ENCODE results near the gene SAMD14. TPM values are rescaled to one million over a fixed set of nuclear protein-coding genes. Genes with fewer than 3 reads are reported as not detected.

SAMD14 gene
- total RNA-seq, 2 experiments from 2014 or later, result 0.59 TPM; not detected in 1

GRCh38 chr17:50101346-50102163 lies 28.4 kb downstream of the SAMD14 start:
- Histone ChIP-seq H3K4me2 (ENCODE audit: low read length) (no peak overlapping the region), H3K4me3 (ENCODE audit: low read depth, low read length, poor library complexity, severe bottlenecking) (no peak overlapping the region), H3K27ac (ENCODE audit: low read depth, low read length, poor library complexity, severe bottlenecking) (no peak overlapping the region), H3K36me3 (ENCODE audit: insufficient read depth, low read length) (no peaks in the 10 kb centered on the region), H4K20me1 (ENCODE audit: insufficient read depth, low read length) (no peaks in the 10 kb centered on the region), H3K4me1 (ENCODE audit: insufficient read depth, low read length, poor library complexity, severe bottlenecking) (no peaks in the 10 kb centered on the region), H3K79me2 (ENCODE audit: insufficient read depth, low read depth, low read length) (no peaks in the 10 kb centered on the region), H3K9me3 (ENCODE audit: low read length) (no peaks in the 10 kb centered on the region), H2AFZ (ENCODE audit: low read length) (no peak overlapping the region), H3K9me2 (ENCODE audit: insufficient read depth, low read length) (no peaks in the 10 kb centered on the region)
- ChIA-PET POLR2A (no interaction called here), CTCF (ENCODE audit: unreplicated experiment) (no interaction called here)
- no peak for TF ChIP-seq EZH2phosphoT487 (IDR thresholded peaks at IDR 0.05; ENCODE audit: borderline replicate concordance, low read depth, low read length)
- TF ChIP-seq, protein P1, sequence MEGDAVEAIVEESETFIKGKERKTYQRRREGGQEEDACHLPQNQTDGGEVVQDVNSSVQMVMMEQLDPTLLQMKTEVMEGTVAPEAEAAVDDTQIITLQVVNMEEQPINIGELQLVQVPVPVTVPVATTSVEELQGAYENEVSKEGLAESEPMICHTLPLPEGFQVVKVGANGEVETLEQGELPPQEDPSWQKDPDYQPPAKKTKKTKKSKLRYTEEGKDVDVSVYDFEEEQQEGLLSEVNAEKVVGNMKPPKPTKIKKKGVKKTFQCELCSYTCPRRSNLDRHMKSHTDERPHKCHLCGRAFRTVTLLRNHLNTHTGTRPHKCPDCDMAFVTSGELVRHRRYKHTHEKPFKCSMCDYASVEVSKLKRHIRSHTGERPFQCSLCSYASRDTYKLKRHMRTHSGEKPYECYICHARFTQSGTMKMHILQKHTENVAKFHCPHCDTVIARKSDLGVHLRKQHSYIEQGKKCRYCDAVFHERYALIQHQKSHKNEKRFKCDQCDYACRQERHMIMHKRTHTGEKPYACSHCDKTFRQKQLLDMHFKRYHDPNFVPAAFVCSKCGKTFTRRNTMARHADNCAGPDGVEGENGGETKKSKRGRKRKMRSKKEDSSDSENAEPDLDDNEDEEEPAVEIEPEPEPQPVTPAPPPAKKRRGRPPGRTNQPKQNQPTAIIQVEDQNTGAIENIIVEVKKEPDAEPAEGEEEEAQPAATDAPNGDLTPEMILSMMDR (conservative IDR thresholded peaks at IDR 0.05; ENCODE audit: low read length), result no peak
- intact Hi-C loops (cut with micrococcal nuclease; ENCODE audit: unreplicated experiment), result no loop called here
- DNase-seq (ENCODE audit: low spot score), result no peak
- no TSS peak for BruUV-seq (replicated peaks)

- H2AFZ ChIP-seq (ENCODE audit: low read length), result no peak overlapping the region
Observed at GRCh38 chr17:50100921-50101345, 29.0 kb downstream of the SAMD14 start.

More at GRCh38 chr17:50100921-50101345, 29.0 kb downstream of the SAMD14 start:
- Histone ChIP-seq H3K4me1 (ENCODE audit: insufficient read depth, low read length, poor library complexity, severe bottlenecking) (peaks cover 6% of the 10 kb centered on the region), H4K20me1 (ENCODE audit: insufficient read depth, low read length) (no peaks in the 10 kb centered on the region), H3K4me3 (ENCODE audit: low read depth, low read length, poor library complexity, severe bottlenecking) (no peak overlapping the region), H3K27ac (ENCODE audit: low read depth, low read length, poor library complexity, severe bottlenecking) (no peak overlapping the region), H3K36me3 (ENCODE audit: insufficient read depth, low read length) (no peaks in the 10 kb centered on the region), H3K4me2 (ENCODE audit: low read length) (no peak overlapping the region), H3K9me3 (ENCODE audit: low read length) (no peaks in the 10 kb centered on the region), H3K79me2 (ENCODE audit: insufficient read depth, low read depth, low read length) (no peaks in the 10 kb centered on the region), H3K9me2 (ENCODE audit: insufficient read depth, low read length) (no peaks in the 10 kb centered on the region)
- BruUV-seq (replicated peaks), result no TSS peak
- intact Hi-C loops (cut with micrococcal nuclease; ENCODE audit: unreplicated experiment), result no loop called here
- no peak for DNase-seq (ENCODE audit: low spot score)
- ChIA-PET POLR2A (no interaction called here), CTCF (ENCODE audit: unreplicated experiment) (no interaction called here)
- no peak for TF ChIP-seq EZH2phosphoT487 (IDR thresholded peaks at IDR 0.05; ENCODE audit: borderline replicate concordance, low read depth, low read length)
- TF ChIP-seq, protein P1 (conservative IDR thresholded peaks at IDR 0.05; ENCODE audit: low read length), result no peak

Data from OCI-LY7 (cell line).